Large intestine (tissue), 12 donors: ENCODE results near the gene MAGOH. TPM values are rescaled to one million over a fixed set of nuclear protein-coding genes. Genes with fewer than 3 reads are reported as not detected.
"Not testable (repeated sequence)": the region's sequence is repeated elsewhere in the genome, so short reads cannot be mapped to it uniquely, and the experiment has no call there.

Experiments used
- DNase-seq, 2 donors: peaks; one replicate each; pipeline versions ENCODE4 v3.0.0 to v3.0.0-alpha.2; 2013
- H3K27ac ChIP-seq: one replicate; pipeline ENCODE4 v1.5.1; 2013; ENCODE audit warnings: low read length
- H3K27me3 ChIP-seq: 2 replicates; pipeline ENCODE4 v1.6.1; 2013; ENCODE audit warnings: low read length; ENCODE audit not compliant: control insufficient read depth, insufficient read depth
- H3K36me3 ChIP-seq: 2 replicates; pipeline ENCODE4 v1.6.1; 2013; ENCODE audit warnings: low read length; ENCODE audit not compliant: control insufficient read depth, insufficient read depth
- H3K4me1 ChIP-seq: one replicate; pipeline ENCODE4 v1.6.1; 2013; ENCODE audit warnings: low read length; ENCODE audit not compliant: control insufficient read depth, insufficient read depth
- H3K4me3 ChIP-seq: one replicate; pipeline ENCODE4 v1.5.1; 2013; ENCODE audit warnings: low read length
- H3K9me3 ChIP-seq: one replicate; pipeline ENCODE4 v1.6.1; 2013; ENCODE audit warnings: mild to moderate bottlenecking, low read depth, low read length, moderate library complexity; ENCODE audit not compliant: control insufficient read depth
- WGBS: methylation state at CpG from one replicate; pipeline ENCODE4 v1.1.5; 2013; ENCODE audit warnings: low lambda C conversion rate; ENCODE audit not compliant: insufficient coverage; 5-methylcytosine and 5-hydroxymethylcytosine counted together
- long read RNA-seq, 11 donors: transcript quantifications; one replicate each; lab custom pipeline, GENCODE V29; 2026
- polyA plus RNA-seq: library from polyadenylated mRNA; unstranded; fragments of 120-200 nt; gene quantifications from one replicate; pipeline ENCODE4 v1.2.1, GENCODE V29; 2013

MAGOH gene
- polyA plus RNA-seq: 74.3 TPM
- long read RNA-seq, donor 1, transcript MAGOH-202 (5 exons, 756 nt): major isoform, 18 of 21 reads
- long read RNA-seq, donor 1, partial matches to known transcripts: 0 of 21 reads
- long read RNA-seq, donor 1, other reads (novel, unspliced or antisense): 0 of 21 reads
- long read RNA-seq, donor 2, transcript MAGOH-201 (4 exons, 500 nt): minor isoform, 7 of 38 reads
- long read RNA-seq, donor 2, transcript MAGOH-202 (5 exons, 756 nt): major isoform, 29 of 38 reads
- long read RNA-seq, donor 2, partial matches to known transcripts: 0 of 38 reads
- long read RNA-seq, donor 2, other reads (novel, unspliced or antisense): 0 of 38 reads
- long read RNA-seq, donor 3: 0 reads
- long read RNA-seq, donor 4, transcript MAGOH-202 (5 exons, 756 nt): major isoform, 6 of 6 reads
- long read RNA-seq, donor 4, partial matches to known transcripts: 0 of 6 reads
- long read RNA-seq, donor 4, other reads (novel, unspliced or antisense): 0 of 6 reads
- long read RNA-seq, donor 5, transcript MAGOH-202 (5 exons, 756 nt): major isoform, 13 of 18 reads
- long read RNA-seq, donor 5, transcript MAGOH-201 (4 exons, 500 nt): minor isoform, 5 of 18 reads
- long read RNA-seq, donor 5, partial matches to known transcripts: 0 of 18 reads
- long read RNA-seq, donor 5, other reads (novel, unspliced or antisense): 0 of 18 reads
- long read RNA-seq, donor 6, transcript MAGOH-202 (5 exons, 756 nt): major isoform, 26 of 32 reads
- long read RNA-seq, donor 6, partial matches to known transcripts: 0 of 32 reads
- long read RNA-seq, donor 6, other reads (novel, unspliced or antisense): 0 of 32 reads
- long read RNA-seq, donor 7, transcript MAGOH-201 (4 exons, 500 nt): minor isoform, 8 of 29 reads
- long read RNA-seq, donor 7, transcript MAGOH-202 (5 exons, 756 nt): major isoform, 20 of 29 reads
- long read RNA-seq, donor 7, partial matches to known transcripts: 0 of 29 reads
- long read RNA-seq, donor 7, other reads (novel, unspliced or antisense): 0 of 29 reads
- long read RNA-seq, donor 8, transcript MAGOH-201 (4 exons, 500 nt): minor isoform, 11 of 62 reads
- long read RNA-seq, donor 8, transcript MAGOH-202 (5 exons, 756 nt): major isoform, 46 of 62 reads
- long read RNA-seq, donor 8, partial matches to known transcripts: 0 of 62 reads
- long read RNA-seq, donor 8, other reads (novel, unspliced or antisense): 0 of 62 reads
- long read RNA-seq, donor 9, transcript MAGOH-201 (4 exons, 500 nt): minor isoform, 6 of 36 reads
- long read RNA-seq, donor 9, transcript MAGOH-202 (5 exons, 756 nt): major isoform, 28 of 36 reads
- long read RNA-seq, donor 9, partial matches to known transcripts: 0 of 36 reads
- long read RNA-seq, donor 9, other reads (novel, unspliced or antisense): 0 of 36 reads
- long read RNA-seq, donor 10, transcript MAGOH-201 (4 exons, 500 nt): minor isoform, 12 of 61 reads
- long read RNA-seq, donor 10, transcript MAGOH-202 (5 exons, 756 nt): major isoform, 48 of 61 reads
- long read RNA-seq, donor 10, partial matches to known transcripts: 0 of 61 reads
- long read RNA-seq, donor 10, other reads (novel, unspliced or antisense): 0 of 61 reads
- long read RNA-seq, donor 11, transcript MAGOH-201 (4 exons, 500 nt): minor isoform, 14 of 42 reads
- long read RNA-seq, donor 11, transcript MAGOH-202 (5 exons, 756 nt): major isoform, 27 of 42 reads
- long read RNA-seq, donor 11, partial matches to known transcripts: 0 of 42 reads
- long read RNA-seq, donor 11, other reads (novel, unspliced or antisense): 0 of 42 reads

DNA sequence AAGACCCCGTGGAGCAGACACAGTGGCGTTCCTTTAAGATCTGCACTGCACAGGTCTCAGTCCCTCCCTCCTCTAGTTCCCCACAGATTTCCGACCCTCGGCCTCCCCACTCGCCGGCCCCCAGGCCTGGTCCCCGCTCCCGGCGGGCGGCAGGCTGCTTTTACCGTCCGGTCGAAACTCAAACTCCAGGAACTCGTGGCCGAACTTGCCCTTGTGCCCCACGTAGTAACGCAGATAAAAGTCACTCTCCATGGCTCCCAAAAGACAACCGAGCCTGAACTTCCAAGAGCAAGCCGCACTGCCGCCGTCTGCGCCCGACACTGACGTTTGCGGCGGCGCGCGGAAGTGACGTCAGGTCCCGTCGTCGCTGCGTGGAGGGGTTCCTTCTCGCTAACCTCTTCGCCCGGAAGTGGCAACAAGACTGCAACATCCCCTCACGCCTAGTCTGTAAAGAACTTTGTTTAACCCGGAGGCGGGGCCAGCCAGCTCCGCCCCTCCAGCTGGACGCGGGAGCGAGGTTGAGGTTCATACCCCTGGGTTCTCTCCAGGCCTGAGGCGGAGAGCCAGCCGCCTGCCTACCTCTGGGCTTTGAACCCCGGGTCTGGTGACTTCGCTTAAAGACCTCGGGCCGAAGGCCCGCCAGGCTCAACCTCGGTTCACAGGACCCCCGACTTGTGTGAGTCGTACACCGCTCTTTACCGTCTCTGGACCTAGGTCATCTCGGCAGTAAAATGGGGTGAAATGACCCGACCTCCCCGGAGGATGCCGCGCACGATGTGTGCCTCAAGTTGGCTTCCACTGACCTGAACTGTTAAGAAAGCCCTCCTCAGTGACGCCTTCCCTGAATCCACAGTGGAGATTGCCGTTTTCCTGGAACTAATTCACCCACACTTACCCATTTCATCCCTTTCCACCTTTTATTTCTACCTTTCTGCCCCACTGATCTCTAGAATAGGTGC lies at the start of gene MAGOH:
Gene MAGOH, minus strand, starts transcription at position 322 of the 959 bp plus-strand sequence. Its CDS starts 70 bp downstream, at position 252.
- peak; percentile 97 to 98 for DNase-seq
- peak within 1 kb of the TSS; percentile 76 for H3K27ac ChIP-seq
- no peaks in the 10 kb centered on the region for H3K9me3 ChIP-seq
- H3K4me1 ChIP-seq: peaks cover 9% of the 10 kb centered on the region
- 50% methylated on average over 1 of the region's 64 CpGs for WGBS
- H3K4me3 ChIP-seq: peak within 1 kb of the TSS; percentile 99
- peaks cover 25% of the 10 kb centered on the region for H3K36me3 ChIP-seq
- H3K27me3 ChIP-seq: no peaks in the 10 kb centered on the region

- Histone ChIP-seq H3K4me1 (no peaks in the 10 kb centered on the region), H3K27ac (no peak overlapping the region), H3K27me3 (no peaks in the 10 kb centered on the region), H3K9me3 (no peaks in the 10 kb centered on the region), H3K36me3 (no peaks in the 10 kb centered on the region), H3K4me3 (no peak overlapping the region)
- no peak for DNase-seq
- no CpG with 5 or more reads among the region's 4 CpGs for WGBS
These were observed 48.6 kb upstream of the MAGOH start for GRCh38 chr1:53286955-53287354.

DNA sequence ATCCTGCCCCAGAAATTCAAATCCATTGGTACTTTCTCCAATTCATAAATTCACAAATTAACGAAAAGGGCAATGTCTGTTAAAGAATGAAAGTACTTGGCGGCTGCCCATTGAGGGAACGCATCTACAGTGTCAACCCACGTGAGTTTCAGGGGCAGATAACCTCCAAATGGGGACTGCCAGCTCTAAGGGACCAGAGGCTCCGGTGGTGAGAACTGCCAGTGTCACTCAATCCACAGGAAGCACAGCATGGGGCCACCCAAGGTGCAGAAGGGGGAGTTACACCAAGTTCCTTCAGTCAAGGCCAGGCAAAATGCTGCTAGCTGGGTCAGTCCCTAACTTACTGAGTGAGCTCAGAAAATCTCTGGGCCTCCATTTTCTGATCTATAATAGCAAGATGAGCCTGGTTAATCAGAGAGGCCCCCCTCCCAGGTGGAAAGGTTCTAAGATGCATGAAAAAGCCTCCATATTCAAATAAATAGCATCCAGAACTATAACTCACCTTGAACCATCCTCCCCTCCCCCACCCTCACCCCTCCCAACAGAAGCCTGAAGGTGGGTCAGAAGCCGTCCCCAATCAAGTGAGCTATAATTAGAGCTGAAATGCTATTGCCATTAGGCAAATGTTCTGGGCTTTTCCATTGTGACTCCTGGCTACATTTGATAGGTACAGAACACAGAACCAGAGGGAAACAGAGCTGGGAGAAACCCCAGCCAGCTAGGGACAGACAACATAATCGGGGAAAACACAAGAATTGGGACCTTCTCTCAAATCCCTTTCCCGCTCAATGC lies 47.8 kb upstream of the MAGOH start:
- Histone ChIP-seq H3K27ac (no peak overlapping the region), H3K27me3 (no peaks in the 10 kb centered on the region), H3K9me3 (no peaks in the 10 kb centered on the region), H3K36me3 (no peaks in the 10 kb centered on the region), H3K4me3 (no peak overlapping the region), H3K4me1 (no peaks in the 10 kb centered on the region)
- no peak for DNase-seq
- no CpG with 5 or more reads among the region's 8 CpGs for WGBS

DNA sequence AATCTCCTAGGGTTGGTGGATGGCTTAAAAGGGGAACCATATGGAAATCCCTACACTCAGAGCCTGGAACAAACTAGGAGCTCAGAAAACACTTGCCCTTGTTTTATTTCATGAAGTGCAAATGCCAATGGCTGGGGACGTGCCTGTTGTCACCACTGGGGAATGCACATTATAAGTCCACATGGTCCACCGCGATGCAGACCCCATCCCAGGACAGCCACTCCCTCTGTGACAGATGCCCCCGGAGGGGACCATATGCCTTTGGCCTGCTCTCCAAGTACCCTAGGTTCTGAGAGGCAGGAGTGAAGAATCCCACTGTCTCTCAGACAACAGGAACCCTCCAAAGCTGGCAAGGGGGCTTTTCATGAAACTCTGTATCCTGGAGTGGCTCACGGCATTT lies 47.2 kb upstream of the MAGOH start:
- no CpG with 5 or more reads among the region's 5 CpGs for WGBS

GRCh38 chr1:53284224-53285020 lies 46.1 kb upstream of the MAGOH start:
- Histone ChIP-seq H3K27ac (no peak overlapping the region), H3K9me3 (no peaks in the 10 kb centered on the region), H3K4me1 (no peaks in the 10 kb centered on the region), H3K36me3 (no peaks in the 10 kb centered on the region), H3K4me3 (no peak overlapping the region), H3K27me3 (no peaks in the 10 kb centered on the region)
- WGBS: no CpG with 5 or more reads among the region's 8 CpGs
- DNase-seq: no peak

More for the DNA sequence above, 47.2 kb upstream of the MAGOH start:
- Histone ChIP-seq H3K27ac (no peak overlapping the region), H3K4me3 (no peak overlapping the region), H3K4me1 (no peaks in the 10 kb centered on the region), H3K9me3 (no peaks in the 10 kb centered on the region), H3K36me3 (no peaks in the 10 kb centered on the region), H3K27me3 (no peaks in the 10 kb centered on the region)
- no peak for DNase-seq

- WGBS: no CpG with 5 or more reads among the region's 12 CpGs
- H3K4me1 ChIP-seq, H3K27me3 ChIP-seq, DNase-seq, H3K4me3 ChIP-seq, H3K9me3 ChIP-seq, H3K36me3 ChIP-seq, H3K27ac ChIP-seq: not testable (repeated sequence)
These were observed 44.8 kb upstream of the MAGOH start for GRCh38 chr1:53283156-53283555.

GRCh38 chr1:53281133-53281532 lies 42.8 kb upstream of the MAGOH start:
- no peak overlapping the region for H3K27ac ChIP-seq
- H3K27me3 ChIP-seq: no peaks in the 10 kb centered on the region
- H3K4me3 ChIP-seq: no peak overlapping the region
- no peaks in the 10 kb centered on the region for H3K36me3 ChIP-seq
- H3K4me1 ChIP-seq: no peaks in the 10 kb centered on the region
- no peak for DNase-seq
- H3K9me3 ChIP-seq: no peaks in the 10 kb centered on the region
- no CpG with 5 or more reads among the region's 9 CpGs for WGBS

GRCh38 chr1:53280496-53280895 lies 42.2 kb upstream of the MAGOH start:
- no peak overlapping the region for H3K27ac ChIP-seq
- no peak for DNase-seq
- H3K27me3 ChIP-seq: no peaks in the 10 kb centered on the region
- H3K9me3 ChIP-seq: no peaks in the 10 kb centered on the region
- H3K4me3 ChIP-seq: no peak overlapping the region
- WGBS: no CpG with 5 or more reads among the region's 8 CpGs
- no peaks in the 10 kb centered on the region for H3K4me1 ChIP-seq
- H3K36me3 ChIP-seq: no peaks in the 10 kb centered on the region
